GM18868 (cell line): ENCODE measurements around the gene ZEB2.

ENCODE experiments used
- ATAC-seq: cut with Tn5 transposase; IDR thresholded peaks from one replicate; pipeline ENCODE4 v1.9.1; 2021; ENCODE audit warnings: mild to moderate bottlenecking, moderate library complexity; ENCODE audit not compliant: unreplicated experiment

The ZEB2 gene

GRCh38 chr2:144514616-144515091 lies 5.3 kb downstream of the ZEB2 start:
- no peak for ATAC-seq

DNA sequence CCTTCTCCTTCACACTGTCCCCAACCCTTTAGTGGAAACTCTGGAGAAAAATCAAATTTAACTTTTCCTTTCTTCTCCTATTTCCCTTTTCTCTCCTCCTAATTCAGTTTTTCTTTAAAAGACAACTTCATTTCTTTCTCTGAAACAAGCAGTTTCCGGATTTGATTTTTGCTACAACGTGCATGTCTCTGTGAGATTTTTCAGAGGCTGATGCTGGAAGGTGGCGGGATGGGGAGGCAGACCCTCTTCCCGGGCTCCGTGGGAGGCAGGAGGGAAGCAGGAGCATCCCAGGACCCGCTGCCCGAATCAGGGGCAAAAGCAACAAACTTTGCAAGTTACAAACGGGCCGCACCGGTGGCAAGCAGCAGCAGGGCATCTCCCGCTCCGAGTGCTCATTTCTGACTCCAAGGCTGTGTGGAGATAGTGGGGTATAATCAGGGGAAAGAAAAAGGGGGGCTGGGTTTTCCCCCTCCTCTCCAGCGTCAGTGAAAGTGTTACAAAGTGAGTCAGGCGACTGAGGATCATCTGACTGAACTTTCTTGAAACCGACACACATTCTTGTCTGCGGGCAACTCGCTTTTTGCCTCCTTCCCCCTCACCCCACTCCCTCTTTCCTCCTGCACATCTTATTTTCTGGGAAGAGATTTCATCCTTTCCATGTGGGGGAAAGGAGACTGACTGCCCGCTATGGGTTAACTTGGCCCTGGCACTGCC lies 6.4 kb downstream of the ZEB2 start:
- no peak for ATAC-seq

- ATAC-seq = no peak
These were observed 7.0 kb downstream of the ZEB2 start for GRCh38 chr2:144512891-144513351.

DNA sequence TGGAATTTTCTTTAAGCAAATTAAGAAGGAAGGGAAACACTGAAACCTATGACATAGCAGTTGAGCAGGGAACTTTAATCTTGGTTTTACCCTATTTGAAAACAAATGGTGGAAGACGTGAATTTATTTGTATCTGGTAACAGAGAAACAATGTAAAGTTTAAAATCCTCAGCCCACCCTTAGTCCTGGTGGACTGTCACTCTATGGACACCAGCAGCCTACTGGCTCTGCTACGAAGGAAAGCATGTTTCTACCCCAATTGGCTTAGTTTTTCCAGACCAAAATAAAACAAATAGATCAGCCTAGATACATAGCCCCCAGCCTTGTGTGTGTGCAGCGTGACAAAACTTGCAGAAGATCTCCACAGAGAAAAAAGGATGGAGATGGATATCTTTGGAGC lies 7.4 kb downstream of the ZEB2 start:
- no peak for ATAC-seq

DNA sequence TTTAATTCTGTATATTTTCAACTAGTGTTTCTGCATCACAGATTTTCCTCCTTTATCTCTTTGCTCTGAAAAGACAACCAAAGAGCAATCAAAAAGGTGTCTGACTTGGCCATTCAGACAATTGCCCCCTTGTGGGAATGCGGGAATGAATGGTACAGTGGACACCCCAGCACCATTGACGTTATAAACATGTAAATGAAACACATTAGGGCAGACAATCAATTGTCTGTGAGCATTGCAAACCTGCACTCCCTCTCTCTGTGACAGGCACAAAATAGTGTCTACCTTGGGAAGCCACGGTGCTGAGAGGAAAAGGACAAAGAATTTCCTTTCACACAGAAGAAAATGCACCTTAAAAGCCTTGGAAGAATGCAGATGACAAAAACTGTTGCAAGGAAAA lies 8.0 kb downstream of the ZEB2 start:
- ATAC-seq = no peak

GRCh38 chr2:144511226-144511810 lies 8.6 kb downstream of the ZEB2 start:
- ATAC-seq = no peak

DNA sequence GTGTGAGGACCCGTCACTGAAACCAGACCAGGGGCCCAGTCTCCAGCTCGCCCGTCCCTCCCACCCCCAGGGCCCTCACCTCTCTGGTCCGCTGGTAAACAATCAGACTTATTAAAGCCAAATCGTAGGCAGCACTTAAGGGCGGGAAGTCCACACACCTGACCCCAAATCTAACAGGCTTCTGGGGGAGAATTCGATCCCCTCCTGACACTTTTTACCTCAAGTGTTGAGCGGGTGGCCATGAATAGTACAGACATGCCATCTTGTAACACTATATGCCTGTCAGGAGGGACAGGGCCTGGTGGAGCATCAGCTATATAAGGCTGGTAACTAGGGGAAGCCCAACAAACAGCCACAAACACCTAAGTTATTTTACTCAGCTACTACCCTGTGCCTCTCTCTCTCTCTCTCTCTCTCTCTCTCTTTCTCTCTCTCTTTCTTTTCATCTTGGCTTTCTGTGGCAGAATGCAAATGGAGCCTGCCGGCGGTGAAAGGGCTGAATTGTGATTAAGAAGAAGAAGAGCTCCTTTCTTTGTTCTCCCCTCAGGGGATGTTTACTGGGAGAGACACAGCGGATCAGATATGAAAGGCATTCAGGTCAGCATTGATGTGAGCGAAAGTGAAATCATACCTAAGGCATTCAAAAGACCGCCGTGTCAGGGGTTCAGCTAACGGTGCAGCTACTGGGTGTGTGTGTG lies 9.5 kb downstream of the ZEB2 start:
- peak; percentile 82 for ATAC-seq

GRCh38 chr2:144509879-144510221 lies 10.1 kb downstream of the ZEB2 start:
- no peak for ATAC-seq

GRCh38 chr2:144509001-144509878 lies 10.7 kb downstream of the ZEB2 start:
- ATAC-seq = no peak

- peak; percentile 39 for ATAC-seq
These were observed 11.6 kb downstream of the ZEB2 start for GRCh38 chr2:144508172-144508851.

GRCh38 chr2:144507441-144508171 lies 12.3 kb downstream of the ZEB2 start:
- ATAC-seq = no peak

GRCh38 chr2:144505245-144505831 lies 14.6 kb downstream of the ZEB2 start:
- ATAC-seq = no peak

DNA sequence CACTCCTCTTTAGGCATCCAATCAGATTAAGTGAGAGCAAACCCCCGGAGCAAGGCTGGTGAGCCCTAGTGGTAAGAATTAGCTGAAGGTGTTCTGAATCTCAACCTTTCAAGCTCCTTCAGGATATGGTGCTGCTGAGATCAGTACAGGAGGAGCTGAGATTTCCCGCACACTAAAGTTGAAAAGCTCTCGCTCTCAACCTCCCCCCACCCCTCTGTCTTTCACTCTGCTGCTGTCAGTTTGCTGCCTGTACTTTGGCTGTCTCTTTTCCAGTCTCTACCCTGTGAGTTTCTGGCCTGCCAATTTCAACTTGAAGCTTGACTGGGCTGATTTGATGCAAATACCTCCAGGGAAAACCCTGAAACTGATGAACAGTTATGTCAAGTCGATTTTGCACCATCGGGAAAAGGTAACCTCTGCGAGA lies 15.7 kb downstream of the ZEB2 start:
- ATAC-seq = no peak

DNA sequence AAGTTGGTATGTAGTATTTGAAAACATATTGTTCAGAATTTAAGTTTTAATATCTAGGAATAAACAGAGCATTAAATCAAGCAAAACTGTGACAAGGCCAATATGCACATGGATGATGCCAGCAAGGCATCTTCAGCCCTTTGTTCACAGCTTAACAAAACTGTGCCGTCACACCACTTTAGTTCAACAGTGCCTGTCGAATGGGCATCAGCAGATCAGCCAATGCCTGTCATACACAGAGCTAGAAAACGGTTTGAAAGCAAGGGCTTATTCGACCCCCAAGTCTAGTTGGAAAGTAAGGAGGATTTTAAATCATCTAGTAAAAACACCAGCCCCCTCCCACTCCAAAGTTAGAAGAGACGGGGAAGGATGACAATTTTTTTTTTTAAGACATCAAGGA lies 16.7 kb downstream of the ZEB2 start:
- no peak for ATAC-seq

DNA sequence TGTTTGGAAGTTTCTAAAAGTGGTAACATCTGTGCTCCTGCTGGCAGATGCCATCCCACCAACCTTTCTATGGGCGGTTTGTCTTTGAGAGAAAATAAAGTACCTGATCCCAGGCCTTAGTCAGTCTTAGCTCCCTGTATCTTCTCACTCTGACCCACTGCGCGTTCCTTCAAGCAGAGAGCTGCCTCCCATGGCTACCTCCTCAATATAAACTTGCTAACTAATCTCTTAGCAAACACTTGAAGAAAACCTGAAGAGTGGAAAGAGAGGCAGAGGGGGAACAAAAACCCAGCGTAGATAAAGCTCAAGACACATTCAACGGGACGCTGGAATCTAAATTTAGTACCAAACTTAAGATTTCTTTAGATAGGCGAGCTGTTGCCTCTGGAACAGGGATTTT lies 17.6 kb downstream of the ZEB2 start:
- no peak for ATAC-seq

- ATAC-seq = no peak
These were observed 18.3 kb downstream of the ZEB2 start for GRCh38 chr2:144501627-144502026.

- no peak for ATAC-seq
These were observed 18.8 kb downstream of the ZEB2 start for GRCh38 chr2:144501118-144501517.

DNA sequence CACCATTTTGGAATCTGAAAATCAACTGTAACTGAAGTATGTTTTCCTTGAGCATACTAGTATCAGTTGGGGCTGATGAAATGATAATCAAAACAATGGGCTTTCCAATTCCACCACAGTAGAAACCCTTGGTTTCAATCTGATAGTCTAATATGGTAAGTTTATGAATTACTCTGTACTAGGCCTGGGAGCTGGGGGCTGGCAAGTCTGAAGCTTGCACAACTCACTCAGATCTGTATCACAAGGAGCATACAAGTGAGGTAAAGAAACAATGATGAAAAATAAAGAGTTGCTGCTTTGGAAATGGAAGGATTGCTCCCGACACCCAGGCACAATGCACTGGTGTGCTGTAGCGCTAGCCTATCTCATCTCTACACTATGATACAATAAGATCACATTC lies 19.4 kb downstream of the ZEB2 start:
- ATAC-seq = no peak

DNA sequence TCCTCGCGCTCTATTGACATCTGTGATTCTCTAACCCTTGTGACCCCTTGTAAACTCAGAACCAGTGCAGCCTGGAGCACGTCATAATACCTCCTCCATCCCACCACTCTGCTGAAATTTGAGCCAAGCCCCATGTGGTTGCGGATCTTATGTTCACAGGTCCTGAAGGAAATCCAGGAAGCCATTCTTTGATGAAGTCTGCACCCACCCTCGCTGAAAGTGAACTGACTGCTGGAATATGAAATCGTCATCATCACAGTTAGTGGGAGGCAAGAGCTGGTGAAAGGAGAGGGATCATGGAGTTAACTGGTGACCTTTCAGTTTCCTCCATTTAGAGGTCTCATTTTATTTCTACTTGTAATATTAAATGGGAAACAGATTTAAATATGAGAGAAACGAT lies 21.6 kb downstream of the ZEB2 start:
- ATAC-seq = no peak
